GM23248 (cell line): Measurements from ENCODE around the gene KCNK17.

Experiments used
- EZH2 ChIP-seq: fragments of 200-600 bp; sonication (generic); IDR thresholded peaks from 2 replicates; pipeline ENCODE4 v1.6.1; 2018; ENCODE audit warnings: antibody characterized with exemption, mild to moderate bottlenecking; ENCODE audit not compliant: insufficient read depth, poor library complexity, severe bottlenecking
- EZH2phosphoT487 ChIP-seq: fragments of 200-600 bp; sonication (generic); IDR thresholded peaks from 2 replicates; pipeline ENCODE4 v1.6.1; 2018; ENCODE audit warnings: antibody characterized with exemption, moderate library complexity, mild to moderate bottlenecking, low read depth; ENCODE audit not compliant: insufficient read depth

DNA sequence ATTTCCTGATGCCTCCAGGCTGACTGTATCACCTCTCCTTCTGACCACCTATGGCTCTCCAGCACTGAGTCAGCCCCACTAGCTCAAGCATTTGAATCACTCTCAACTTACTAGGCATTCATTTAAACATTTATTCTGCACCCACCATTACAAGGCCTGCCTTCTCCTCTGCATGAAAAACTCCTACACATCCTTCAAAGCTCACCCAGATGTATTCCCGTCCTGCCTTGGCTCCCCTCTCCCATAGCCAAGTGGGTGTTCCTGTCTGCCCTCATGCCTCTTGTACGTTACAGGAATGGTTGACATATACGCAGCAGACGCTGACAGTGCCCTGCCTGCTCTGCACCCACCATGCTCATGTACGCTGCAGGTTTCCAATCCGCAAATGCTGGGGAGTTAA, 21.6 kb downstream of the KCNK17 start:
- TF ChIP-seq EZH2 = no peak
- TF ChIP-seq EZH2phosphoT487 = no peak
